Naive thymus-derived CD4-positive, alpha-beta T cell (primary cell): ENCODE measurements around the gene EPO. TPM values are rescaled to one million over a fixed set of nuclear protein-coding genes. Genes with fewer than 3 reads are reported as not detected.

ENCODE experiments used
- ATAC-seq: fragments of 150-1000 bp; cut with Tn5 transposase; 2 replicates; pipeline ENCODE4 v1.10.0; 2021; ENCODE audit warnings: mild to moderate bottlenecking, moderate library complexity
- CTCF ChIA-PET: fragments of 350-600 bp; sonication (Branson Sonifier 250); formaldehyde crosslinking; loops from one replicate; lab custom pipeline; 2021; ENCODE audit warnings: antibody characterized with exemption; lab: Charles Lee
- POLR2A ChIA-PET: fragments of 350-600 bp; sonication (Branson Sonifier 250); formaldehyde crosslinking; loops from one replicate; lab custom pipeline; 2021; ENCODE audit warnings: antibody characterized with exemption, inconsistent platforms; lab: Charles Lee
- DNase-seq, 9 donors: peaks; one replicate each; pipeline versions ENCODE4 v3.0.0 to v3.0.0-alpha.2; 2020 to 2022; ENCODE audit warnings: mixed read lengths in 1 of 9
- H3K27ac ChIP-seq: one replicate; pipeline ENCODE4 v1.7.0; 2013; ENCODE audit warnings: mild to moderate bottlenecking, low read depth, low read length, moderate library complexity
- H3K27me3 ChIP-seq, 2 donors: one replicate each; pipeline ENCODE4 v1.7.0; 2013; ENCODE audit warnings: low read length in 2 of 2, mild to moderate bottlenecking in 2 of 2, moderate library complexity in 2 of 2; ENCODE audit not compliant: control insufficient read depth in 2 of 2, insufficient read depth in 2 of 2
- H3K36me3 ChIP-seq, 3 experiments: 1 replicate in 2 of 3; 2 replicates in 1 of 3; pipeline ENCODE4 v1.7.0; 2013; ENCODE audit warnings: low read length in 3 of 3, mild to moderate bottlenecking in 3 of 3, moderate library complexity in 1 of 3; ENCODE audit not compliant: insufficient read depth in 3 of 3, control insufficient read depth in 2 of 3
- H3K4me1 ChIP-seq, 2 donors: one replicate each; pipeline ENCODE4 v1.7.0; 2013; ENCODE audit warnings: low read length in 2 of 2, mild to moderate bottlenecking in 2 of 2, moderate library complexity in 1 of 2; ENCODE audit not compliant: control insufficient read depth in 2 of 2, insufficient read depth in 2 of 2
- H3K4me3 ChIP-seq: 2 replicates; pipeline ENCODE4 v1.7.0; 2013; ENCODE audit warnings: mild to moderate bottlenecking, low read length
- H3K9me3 ChIP-seq, 3 experiments: 1 replicate in 2 of 3; 2 replicates in 1 of 3; pipeline ENCODE4 v1.7.0; 2013; ENCODE audit warnings: low read length in 3 of 3; ENCODE audit not compliant: control insufficient read depth in 2 of 3
- H3K27ac Mint-ChIP-seq, 9 donors: one replicate each; pipeline ENCODE4 v1.8.0; 2020 to 2022; ENCODE audit warnings: mixed read lengths in 9 of 9, mild to moderate bottlenecking in 8 of 9, moderate library complexity in 5 of 9, inconsistent platforms in 2 of 9
- H3K27me3 Mint-ChIP-seq, 5 donors: one replicate each; pipeline ENCODE4 v1.8.0; 2021 to 2022; ENCODE audit warnings: mixed read lengths in 5 of 5, mild to moderate bottlenecking in 1 of 5
- H3K36me3 Mint-ChIP-seq, 5 donors: one replicate each; pipeline ENCODE4 v1.8.0; 2020 to 2022; ENCODE audit warnings: mixed read lengths in 5 of 5, mild to moderate bottlenecking in 3 of 5, inconsistent platforms in 1 of 5
- H3K4me1 Mint-ChIP-seq, 7 donors: one replicate each; pipeline ENCODE4 v1.8.0; 2020 to 2022; ENCODE audit warnings: mixed read lengths in 7 of 7, mild to moderate bottlenecking in 3 of 7, inconsistent platforms in 1 of 7
- H3K4me3 Mint-ChIP-seq, 10 donors: one replicate each; pipeline ENCODE4 v1.8.0; 2020 to 2022; ENCODE audit warnings: mild to moderate bottlenecking in 10 of 10, mixed read lengths in 10 of 10, moderate library complexity in 6 of 10, inconsistent platforms in 2 of 10
- H3K9me3 Mint-ChIP-seq, 11 donors: one replicate each; pipeline ENCODE4 v1.8.0; 2020 to 2022; ENCODE audit warnings: mixed read lengths in 11 of 11, mild to moderate bottlenecking in 4 of 11, inconsistent platforms in 1 of 11, moderate library complexity in 1 of 11
- intact Hi-C, 2 donors: fragments of 100-400 bp; cut with micrococcal nuclease; formaldehyde crosslinking; loops; one replicate each; pipeline ENCODE4 v1.15.1; 2023
- polyA plus RNA-seq, 2 donors: library from polyadenylated mRNA; unstranded; fragments of 300-500 nt; fragmentation: Illumina TruSeq; gene quantifications; one replicate each; pipeline ENCODE4 v1.2.3, GENCODE V29; 2021
- total RNA-seq, 6 experiments: library from RNA in 5 of 6; stranded (reverse) in 5 of 6; gene quantifications; 1 replicate in 5 of 6; 2 replicates in 1 of 6; pipeline ENCODE4 v1.2.3 and lab custom pipeline; 2021 to 2026

The EPO gene
- total and polyA plus RNA-seq, 7 experiments from 2014 or later = not detected

DNA sequence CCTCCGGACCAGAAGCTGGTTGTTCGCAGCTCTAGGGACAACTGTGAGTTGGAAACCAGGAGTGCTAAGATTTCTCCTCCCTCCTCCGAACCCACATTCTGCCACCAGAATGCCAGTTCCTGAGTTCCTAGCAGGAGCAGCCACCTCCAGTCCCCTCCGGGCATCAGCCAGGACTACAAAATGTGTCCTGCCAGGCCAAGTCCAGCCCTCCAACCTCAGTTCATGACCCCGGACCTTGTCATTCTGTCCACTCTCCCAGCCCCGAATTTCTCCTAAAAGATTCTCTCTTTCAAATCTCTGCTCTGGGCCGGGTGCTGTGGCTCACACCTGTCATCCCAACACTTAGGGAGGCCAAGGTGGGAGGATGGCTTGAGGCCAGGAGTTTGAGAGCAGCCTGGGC, 15.5 kb downstream of the EPO start:
- POLR2A ChIA-PET = no interaction called here
- no peaks in the 10 kb centered on the region for H3K4me1 ChIP-seq
- Mint-ChIP-seq H3K27me3 (peaks cover 0 to 22% (median 0%) of the 10 kb centered on the region in 5 donors), H3K36me3 (no peaks in the 10 kb centered on the region), H3K9me3 (no peaks in the 10 kb centered on the region), H3K4me3 (no peak overlapping the region), H3K27ac (no peak overlapping the region), H3K4me1 (peaks cover 0 to 6% (median 4%) of the 10 kb centered on the region in 7 donors)
- no peaks in the 10 kb centered on the region for H3K27me3 ChIP-seq
- H3K9me3 ChIP-seq = no peaks in the 10 kb centered on the region
- no peak for ATAC-seq
- intact Hi-C loops = no loop called here
- H3K4me3 ChIP-seq = no peak overlapping the region
- CTCF ChIA-PET = no interaction called here
- H3K36me3 ChIP-seq = no peaks in the 10 kb centered on the region
- no peak for DNase-seq
- H3K27ac ChIP-seq = no peak overlapping the region

DNA sequence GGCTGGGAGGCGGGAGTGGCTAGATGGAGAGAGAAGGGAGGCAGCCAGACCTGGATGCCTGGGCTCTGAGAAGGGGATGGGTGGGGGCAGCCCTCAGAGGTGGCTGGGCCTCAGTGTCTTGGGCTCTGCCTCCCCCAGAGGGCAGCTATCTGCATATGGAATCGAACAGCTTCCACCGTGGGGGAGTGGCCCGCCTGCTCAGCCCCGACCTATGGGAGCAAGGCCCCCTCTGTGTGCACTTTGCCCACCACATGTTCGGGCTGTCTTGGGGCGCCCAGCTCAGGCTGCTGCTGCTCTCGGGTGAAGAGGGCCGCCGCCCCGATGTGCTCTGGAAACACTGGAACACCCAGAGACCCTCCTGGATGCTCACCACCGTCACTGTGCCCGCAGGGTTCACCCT, 16.4 kb downstream of the EPO start:
- no peaks in the 10 kb centered on the region for H3K27me3 ChIP-seq
- Mint-ChIP-seq H3K27ac (no peak overlapping the region), H3K4me1 (peaks cover 0 to 6% (median 4%) of the 10 kb centered on the region in 7 donors), H3K9me3 (no peaks in the 10 kb centered on the region), H3K36me3 (no peaks in the 10 kb centered on the region), H3K27me3 (peaks cover 0 to 22% (median 0%) of the 10 kb centered on the region in 5 donors), H3K4me3 (no peak overlapping the region)
- ChIA-PET CTCF (no interaction called here), POLR2A (no interaction called here)
- H3K4me3 ChIP-seq = no peak overlapping the region
- H3K36me3 ChIP-seq = no peaks in the 10 kb centered on the region
- H3K27ac ChIP-seq = no peak overlapping the region
- intact Hi-C loops = no loop called here
- no peak for ATAC-seq
- no peaks in the 10 kb centered on the region for H3K9me3 ChIP-seq
- no peaks in the 10 kb centered on the region for H3K4me1 ChIP-seq
- no peak for DNase-seq

GRCh38 chr7:100739934-100740333, 19.7 kb downstream of the EPO start:
- peaks cover 0 to 5% (median 0%) of the 10 kb centered on the region in 11 donors for H3K9me3 Mint-ChIP-seq
- no peak for ATAC-seq
- POLR2A ChIA-PET = no interaction called here

DNA sequence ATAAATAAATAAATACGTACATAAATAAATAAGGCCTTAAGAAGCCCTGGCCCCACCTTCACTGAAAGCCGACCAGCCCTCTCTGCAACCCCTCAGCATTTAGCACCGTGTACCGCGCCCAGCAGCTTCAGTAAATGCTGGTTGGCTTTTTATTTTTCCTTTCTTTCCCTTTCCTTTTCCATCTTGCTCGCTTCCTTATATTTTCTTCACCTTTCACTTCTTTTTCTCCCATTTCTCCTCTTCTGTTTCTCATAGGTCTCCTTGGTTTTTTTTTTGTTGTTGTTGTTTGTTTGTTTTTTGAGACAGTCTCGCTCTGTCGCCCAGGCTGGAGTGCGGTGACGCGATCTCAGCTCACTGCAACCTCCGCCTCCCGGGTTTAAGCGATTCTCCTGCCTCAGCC, 24.3 kb downstream of the EPO start:
- DNase-seq (no peak), ATAC-seq (no peak)
- POLR2A ChIA-PET = no interaction called here
- Mint-ChIP-seq H3K27ac (no peak overlapping the region), H3K4me3 (peak overlapping the region in 2 of 10 donors; percentile 84 to 90), H3K36me3 (peaks cover 0 to 4% (median 0%) of the 10 kb centered on the region in 5 donors), H3K27me3 (peaks cover 4 to 43% (median 18%) of the 10 kb centered on the region in 5 donors), H3K9me3 (peaks cover 0 to 6% (median 0%) of the 10 kb centered on the region in 11 donors), H3K4me1 (peaks cover 0 to 4% (median 0%) of the 10 kb centered on the region in 7 donors)
- no peak overlapping the region for H3K4me3 ChIP-seq
- H3K9me3 ChIP-seq = no peaks in the 10 kb centered on the region
- no peak overlapping the region for H3K27ac ChIP-seq
- H3K36me3 ChIP-seq = no peaks in the 10 kb centered on the region
- intact Hi-C loops = loop anchor here in 1 of 2 donors (2.0 kb wide), 1 partner anchor 16 kb away; no protein-coding TSS in a partner anchor
- CTCF ChIA-PET = no interaction called here
- H3K4me1 ChIP-seq = no peaks in the 10 kb centered on the region
- H3K27me3 ChIP-seq = no peaks in the 10 kb centered on the region

More at GRCh38 chr7:100739934-100740333, 19.7 kb downstream of the EPO start:
- Histone ChIP-seq H3K27ac (no peak overlapping the region), H3K4me3 (no peak overlapping the region), H3K9me3 (no peaks in the 10 kb centered on the region), H3K27me3 (no peaks in the 10 kb centered on the region), H3K36me3 (no peaks in the 10 kb centered on the region), H3K4me1 (no peaks in the 10 kb centered on the region)
- no peak for DNase-seq
- H3K4me3 Mint-ChIP-seq = no peak overlapping the region
- peaks cover 0 to 13% (median 3%) of the 10 kb centered on the region in 5 donors for H3K27me3 Mint-ChIP-seq
- H3K27ac Mint-ChIP-seq = peak overlapping the region in 2 of 9 donors; percentile 21 to 36
- H3K36me3 Mint-ChIP-seq = peaks cover 0 to 4% (median 0%) of the 10 kb centered on the region in 5 donors
- peaks cover 0 to under 1% (median 0%) of the 10 kb centered on the region in 7 donors for H3K4me1 Mint-ChIP-seq
- intact Hi-C loops = no loop called here
- CTCF ChIA-PET = no interaction called here

- no peaks in the 10 kb centered on the region for H3K4me1 ChIP-seq
- H3K4me3 Mint-ChIP-seq = peak overlapping the region in 6 of 10 donors; percentile 68 to 90 (median 84)
- H3K4me1 Mint-ChIP-seq = peaks cover 0 to 4% (median 0%) of the 10 kb centered on the region in 7 donors
- H3K27me3 ChIP-seq = no peaks in the 10 kb centered on the region
- DNase-seq = peak in 2 of 9 donors; percentile 18 to 25
- intact Hi-C loops = loop anchor here in 1 of 2 donors (2.0 kb wide), 1 partner anchor 16 kb away; no protein-coding TSS in a partner anchor
- peak; percentile 64 for ATAC-seq
- ChIA-PET CTCF (interaction anchor here (0.7 kb wide), 1 partner anchor 40 kb away, joined by 5 read pairs; no protein-coding TSS in a partner anchor), POLR2A (no interaction called here)
- H3K36me3 ChIP-seq = no peaks in the 10 kb centered on the region
- no peak overlapping the region for H3K27ac ChIP-seq
- peaks cover 5 to 41% (median 18%) of the 10 kb centered on the region in 5 donors for H3K27me3 Mint-ChIP-seq
- H3K4me3 ChIP-seq = no peak overlapping the region
- H3K9me3 ChIP-seq = no peaks in the 10 kb centered on the region
- peak overlapping the region in 1 of 9 donors; percentile 53 for H3K27ac Mint-ChIP-seq
- peaks cover 0 to 4% (median 0%) of the 10 kb centered on the region in 5 donors for H3K36me3 Mint-ChIP-seq
- H3K9me3 Mint-ChIP-seq = peaks cover 0 to 6% (median 0%) of the 10 kb centered on the region in 11 donors
Observed at GRCh38 chr7:100745184-100745583, 24.9 kb downstream of the EPO start.

GRCh38 chr7:100752994-100753393, 32.7 kb downstream of the EPO start:
- Mint-ChIP-seq H3K9me3 (no peaks in the 10 kb centered on the region), H3K4me3 (no peak overlapping the region), H3K4me1 (no peaks in the 10 kb centered on the region), H3K27me3 (peaks cover 6 to 22% (median 12%) of the 10 kb centered on the region in 5 donors), H3K36me3 (no peaks in the 10 kb centered on the region), H3K27ac (no peak overlapping the region)
- intact Hi-C loops = no loop called here
- Histone ChIP-seq H3K27ac (no peak overlapping the region), H3K4me1 (no peaks in the 10 kb centered on the region), H3K4me3 (no peak overlapping the region), H3K36me3 (no peaks in the 10 kb centered on the region), H3K27me3 (no peaks in the 10 kb centered on the region), H3K9me3 (no peaks in the 10 kb centered on the region)
- ChIA-PET CTCF (no interaction called here), POLR2A (no interaction called here)
- DNase-seq (no peak), ATAC-seq (no peak)

GRCh38 chr7:100753750-100754149, 33.5 kb downstream of the EPO start:
- H3K4me1 Mint-ChIP-seq = no peaks in the 10 kb centered on the region
- H3K4me1 ChIP-seq = no peaks in the 10 kb centered on the region
- CTCF ChIA-PET = no interaction called here
- H3K9me3 ChIP-seq = no peaks in the 10 kb centered on the region
- DNase-seq = no peak
- intact Hi-C loops = no loop called here
- no peak overlapping the region for H3K27ac Mint-ChIP-seq
- no peak overlapping the region for H3K4me3 ChIP-seq
- POLR2A ChIA-PET = interaction anchor here (0.6 kb wide), 1 partner anchor 288 kb away, joined by 6 read pairs; no protein-coding TSS in a partner anchor
- H3K4me3 Mint-ChIP-seq = no peak overlapping the region
- no peaks in the 10 kb centered on the region for H3K36me3 ChIP-seq
- H3K9me3 Mint-ChIP-seq = no peaks in the 10 kb centered on the region
- no peak overlapping the region for H3K27ac ChIP-seq
- H3K36me3 Mint-ChIP-seq = no peaks in the 10 kb centered on the region
- no peak for ATAC-seq
- peaks cover 6 to 19% (median 10%) of the 10 kb centered on the region in 5 donors for H3K27me3 Mint-ChIP-seq
- H3K27me3 ChIP-seq = no peaks in the 10 kb centered on the region
